GM12891 (cell line): ENCODE data around the gene GPR42.

Experiments used
- POLR2A ChIP-seq: IDR thresholded peaks from 2 replicates; pipeline ENCODE4 v1.6.1; 2011; ENCODE audit warnings: low read depth, low read length, control low read depth
- POLR2AphosphoS5 ChIP-seq: IDR thresholded peaks from 2 replicates; pipeline ENCODE4 v1.6.1; 2011; ENCODE audit warnings: low read depth, low read length, control low read depth
- TAF1 ChIP-seq: IDR thresholded peaks from 2 replicates; pipeline ENCODE4 v1.6.1; 2011; ENCODE audit warnings: low read depth, low read length, control low read depth

GRCh38 chr19:35368378-35368777 lies 2.5 kb upstream of the GPR42 start:
- no peak for TF ChIP-seq TAF1
- no peak for TF ChIP-seq POLR2A
- TF ChIP-seq POLR2AphosphoS5, result no peak
